KOPT-K1 (cell line): ENCODE data around the gene C13orf46.

Source experiments
- H3K27ac ChIP-seq: fragments of 200-600 bp; sonication (generic); 2 replicates; pipeline ENCODE4 v1.5.1; 2016; ENCODE audit warnings: antibody characterized with exemption, mild to moderate bottlenecking, low read depth, low read length; ENCODE audit not compliant: poor library complexity, severe bottlenecking
- H3K36me3 ChIP-seq: fragments of 200-600 bp; sonication (generic); 2 replicates; pipeline ENCODE4 v1.5.1; 2017; ENCODE audit warnings: antibody characterized with exemption, mild to moderate bottlenecking, low read length, moderate library complexity; ENCODE audit not compliant: insufficient read depth
- H3K9me3 ChIP-seq: fragments of 200-600 bp; sonication (generic); 2 replicates; pipeline ENCODE4 v1.5.1; 2017; ENCODE audit warnings: antibody characterized with exemption, low read length, mild to moderate bottlenecking; ENCODE audit not compliant: insufficient read depth, poor library complexity, severe bottlenecking

Gene C13orf46

DNA sequence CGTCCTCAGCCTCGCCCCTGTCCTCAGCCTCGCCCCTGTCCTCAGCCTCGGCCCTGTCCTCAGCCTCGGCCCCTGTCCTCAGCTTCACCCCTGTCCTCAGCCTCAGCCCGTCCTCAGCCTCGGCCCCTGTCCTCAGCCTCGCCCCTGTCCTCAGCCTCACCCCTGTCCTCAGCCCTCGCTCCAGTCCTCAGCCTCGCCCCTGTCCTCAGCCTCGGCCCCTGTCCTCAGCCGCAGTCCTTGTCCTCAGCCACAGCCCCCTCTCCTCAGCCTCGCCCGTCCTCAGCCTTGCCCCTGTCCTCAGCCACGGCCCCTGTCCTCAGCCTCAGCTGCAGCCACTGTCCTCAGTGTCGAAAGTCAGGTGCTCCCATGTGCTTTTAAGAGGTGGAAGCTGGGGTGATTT lies 10.5 kb downstream of the C13orf46 start:
- H3K27ac ChIP-seq, result no peak overlapping the region
- H3K9me3 ChIP-seq, result peaks cover 31% of the 10 kb centered on the region
- peaks cover 8% of the 10 kb centered on the region; the same call in 1 of the 2 replicates for H3K36me3 ChIP-seq

DNA sequence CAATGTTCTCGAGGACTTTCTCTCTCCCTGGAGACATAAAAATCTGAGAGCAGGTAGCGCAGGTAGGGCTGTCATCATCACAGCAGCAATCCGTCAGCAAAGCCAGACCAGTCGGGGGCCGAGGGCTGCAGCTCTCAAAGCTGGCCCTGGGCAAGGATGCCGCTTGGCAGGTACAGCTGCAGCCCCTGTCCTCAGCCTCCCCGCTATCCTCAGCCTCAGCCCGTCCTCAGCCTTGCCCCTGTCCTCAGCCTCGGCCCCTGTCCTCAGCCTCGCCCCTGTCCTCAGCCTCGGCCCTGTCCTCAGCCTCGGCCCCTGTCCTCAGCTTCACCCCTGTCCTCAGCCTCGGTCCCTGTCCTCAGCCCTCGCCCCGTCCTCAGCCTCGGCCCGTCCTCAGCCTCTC lies 10.9 kb downstream of the C13orf46 start:
- Histone ChIP-seq H3K9me3 (peaks cover 33% of the 10 kb centered on the region), H3K27ac (no peak overlapping the region), H3K36me3 (peaks cover 8% of the 10 kb centered on the region; the same call in 1 of the 2 replicates)

DNA sequence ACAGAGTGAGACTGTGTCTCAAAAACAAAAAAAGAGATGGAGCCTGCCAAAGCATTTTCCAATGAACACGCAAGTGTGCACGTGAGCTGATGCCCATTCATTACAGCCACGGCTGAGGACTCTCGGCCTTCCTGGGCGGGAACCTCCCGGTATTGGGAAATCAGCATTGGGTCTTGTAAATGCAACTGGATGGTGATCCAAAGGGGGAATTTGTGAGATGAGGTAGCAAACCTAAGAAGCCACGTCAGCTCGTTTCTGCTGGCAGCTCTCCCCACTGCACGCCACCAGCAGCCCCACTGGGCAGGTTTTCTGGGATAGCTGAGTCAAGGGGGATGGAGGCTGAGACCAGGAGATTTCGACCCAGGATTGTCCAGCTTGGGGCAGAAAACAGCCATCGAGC lies 11.5 kb downstream of the C13orf46 start:
- H3K27ac ChIP-seq, result no peak overlapping the region
- peaks cover 8% of the 10 kb centered on the region; the same call in 1 of the 2 replicates for H3K36me3 ChIP-seq
- H3K9me3 ChIP-seq, result peaks cover 33% of the 10 kb centered on the region

DNA sequence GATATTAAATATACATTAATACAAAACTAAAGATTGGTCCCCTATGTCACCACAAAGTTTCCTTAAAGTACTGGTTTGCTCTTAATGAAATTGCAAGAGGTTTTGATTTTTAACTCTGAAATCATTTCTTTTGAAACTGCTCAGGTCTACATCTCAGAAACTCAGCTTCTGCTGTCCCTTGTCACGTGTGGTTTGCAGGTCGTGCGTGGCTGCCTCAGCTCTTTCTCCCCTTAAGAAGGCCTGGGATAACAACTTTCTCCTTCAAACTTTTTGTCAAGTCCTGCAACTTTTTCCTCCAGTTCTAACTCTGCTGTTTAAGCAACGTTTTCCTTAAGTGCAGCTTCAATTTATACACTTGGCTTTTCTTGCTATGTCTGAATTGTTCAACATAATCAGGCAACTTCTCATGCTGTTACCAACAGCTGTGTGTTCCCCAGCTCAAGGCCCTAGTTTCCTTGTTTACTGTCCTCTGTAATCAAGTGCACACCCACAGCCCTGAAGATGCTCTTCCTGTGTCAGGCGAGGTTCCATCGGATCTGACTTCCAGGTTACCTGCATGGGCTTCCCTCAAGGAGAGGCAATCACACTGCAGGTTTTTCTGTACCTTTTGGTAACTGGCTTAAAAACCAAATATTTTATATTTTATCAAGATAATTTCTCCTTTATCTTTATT lies 13.5 kb downstream of the C13orf46 start:
- Histone ChIP-seq H3K9me3 (peaks cover 33% of the 10 kb centered on the region), H3K36me3 (no peaks in the 10 kb centered on the region), H3K27ac (no peak overlapping the region)

DNA sequence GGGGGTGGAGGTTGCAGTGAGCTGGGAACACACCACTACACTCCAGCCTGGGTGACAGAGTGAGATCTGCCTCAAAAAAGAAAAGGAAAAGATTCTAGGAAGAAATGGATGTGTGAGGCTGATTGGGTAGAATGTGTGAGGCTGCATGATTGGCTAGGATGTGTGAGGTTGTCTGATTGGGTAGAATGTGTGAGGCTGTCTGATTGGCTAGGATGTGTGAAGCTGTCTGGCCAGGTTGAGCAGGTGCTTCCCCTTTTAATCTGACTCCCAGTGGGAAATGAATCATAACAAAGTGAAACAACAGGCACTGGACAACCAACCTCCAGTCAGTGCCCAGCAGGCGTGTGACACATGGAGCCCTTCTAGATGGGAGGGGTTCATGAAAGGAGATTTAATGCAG lies 14.7 kb downstream of the C13orf46 start:
- Histone ChIP-seq H3K9me3 (peaks cover 33% of the 10 kb centered on the region), H3K36me3 (no peaks in the 10 kb centered on the region), H3K27ac (no peak overlapping the region)

DNA sequence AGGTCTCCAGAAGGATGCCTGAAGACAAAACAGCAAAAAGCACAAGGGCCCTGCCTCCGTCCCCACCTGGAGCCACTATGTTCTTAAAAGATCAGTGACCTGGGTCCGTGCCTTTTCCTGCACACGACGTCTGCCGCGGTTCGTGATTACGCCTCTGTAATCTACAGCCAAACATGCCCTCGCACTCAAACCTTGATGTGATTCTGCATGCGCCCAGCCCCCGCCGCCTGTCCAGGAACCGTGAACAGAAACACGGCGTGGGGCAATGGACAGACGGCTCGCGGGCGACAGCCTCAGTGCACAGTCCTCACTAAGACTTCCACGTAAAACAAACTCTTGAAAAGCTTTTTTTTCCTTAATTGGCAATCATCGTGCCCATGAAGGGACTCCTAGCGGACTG lies 15.5 kb downstream of the C13orf46 start:
- H3K27ac ChIP-seq, result no peak overlapping the region
- peaks cover 33% of the 10 kb centered on the region for H3K9me3 ChIP-seq

DNA sequence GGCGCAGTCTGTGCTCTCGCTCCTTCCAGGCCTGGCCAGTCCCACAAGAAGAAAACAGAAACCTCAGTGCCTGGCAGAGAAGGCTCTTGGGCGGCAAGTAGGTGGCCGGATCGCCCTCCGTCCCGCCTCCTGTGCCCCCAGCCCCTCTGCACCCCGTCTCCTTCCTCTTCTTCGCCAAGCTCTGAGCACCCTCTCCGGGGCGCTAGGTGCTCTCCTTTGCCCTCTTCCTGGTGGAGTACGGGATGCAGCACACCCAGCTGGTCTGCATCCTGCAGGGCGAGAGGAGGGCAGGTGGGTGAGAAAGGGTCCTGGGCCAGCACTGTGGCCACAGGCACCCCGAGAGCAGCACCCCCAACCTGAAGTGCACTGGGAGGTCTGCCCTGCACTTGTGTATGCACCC lies 17.3 kb downstream of the C13orf46 start:
- Histone ChIP-seq H3K9me3 (peaks cover 31% of the 10 kb centered on the region), H3K27ac (no peak overlapping the region), H3K36me3 (no peaks in the 10 kb centered on the region)

More for the DNA sequence above, 15.5 kb downstream of the C13orf46 start:
- H3K36me3 ChIP-seq, result no peaks in the 10 kb centered on the region

DNA sequence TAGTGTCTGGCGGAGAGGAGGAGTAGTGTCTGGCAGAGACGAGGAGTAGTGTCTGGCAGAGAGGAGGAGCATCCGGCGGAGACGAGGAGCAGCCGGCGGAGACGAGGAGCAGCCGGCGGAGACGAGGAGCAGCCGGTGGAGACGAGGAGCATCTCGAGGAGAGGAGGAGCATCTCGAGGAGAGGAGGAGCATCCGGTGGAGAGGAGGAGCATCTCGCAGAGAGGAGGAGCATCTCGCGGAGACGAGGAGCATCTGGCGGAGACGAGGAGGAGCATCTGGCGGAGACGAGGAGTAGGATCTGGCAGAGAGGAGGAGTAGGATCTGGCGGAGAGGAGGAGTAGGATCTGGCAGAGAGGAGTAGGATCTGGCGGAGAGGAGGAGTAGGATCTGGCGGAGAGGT lies 18.2 kb downstream of the C13orf46 start:
- Histone ChIP-seq H3K9me3 (peaks cover 25% of the 10 kb centered on the region), H3K27ac (no peak overlapping the region), H3K36me3 (no peaks in the 10 kb centered on the region)

DNA sequence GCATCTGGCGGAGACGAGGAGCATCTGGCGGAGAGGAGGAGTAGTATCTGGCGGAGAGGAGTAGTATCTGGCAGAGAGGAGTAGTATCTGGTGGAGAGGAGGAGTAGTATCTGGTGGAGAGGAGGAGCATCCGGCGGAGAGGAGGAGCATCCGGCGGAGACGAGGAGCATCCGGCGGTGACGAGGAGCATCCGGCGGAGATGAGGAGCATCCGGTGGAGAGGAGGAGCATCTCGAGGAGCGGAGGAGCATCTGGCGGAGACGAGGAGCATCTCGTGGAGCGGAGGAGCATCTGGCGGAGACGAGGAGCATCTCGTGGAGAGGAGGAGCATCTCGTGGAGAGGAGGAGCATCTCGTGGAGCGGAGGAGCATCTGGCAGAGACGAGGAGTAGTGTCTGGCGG lies 18.6 kb downstream of the C13orf46 start:
- Histone ChIP-seq H3K36me3 (no peaks in the 10 kb centered on the region), H3K27ac (no peak overlapping the region), H3K9me3 (peaks cover 20% of the 10 kb centered on the region)

DNA sequence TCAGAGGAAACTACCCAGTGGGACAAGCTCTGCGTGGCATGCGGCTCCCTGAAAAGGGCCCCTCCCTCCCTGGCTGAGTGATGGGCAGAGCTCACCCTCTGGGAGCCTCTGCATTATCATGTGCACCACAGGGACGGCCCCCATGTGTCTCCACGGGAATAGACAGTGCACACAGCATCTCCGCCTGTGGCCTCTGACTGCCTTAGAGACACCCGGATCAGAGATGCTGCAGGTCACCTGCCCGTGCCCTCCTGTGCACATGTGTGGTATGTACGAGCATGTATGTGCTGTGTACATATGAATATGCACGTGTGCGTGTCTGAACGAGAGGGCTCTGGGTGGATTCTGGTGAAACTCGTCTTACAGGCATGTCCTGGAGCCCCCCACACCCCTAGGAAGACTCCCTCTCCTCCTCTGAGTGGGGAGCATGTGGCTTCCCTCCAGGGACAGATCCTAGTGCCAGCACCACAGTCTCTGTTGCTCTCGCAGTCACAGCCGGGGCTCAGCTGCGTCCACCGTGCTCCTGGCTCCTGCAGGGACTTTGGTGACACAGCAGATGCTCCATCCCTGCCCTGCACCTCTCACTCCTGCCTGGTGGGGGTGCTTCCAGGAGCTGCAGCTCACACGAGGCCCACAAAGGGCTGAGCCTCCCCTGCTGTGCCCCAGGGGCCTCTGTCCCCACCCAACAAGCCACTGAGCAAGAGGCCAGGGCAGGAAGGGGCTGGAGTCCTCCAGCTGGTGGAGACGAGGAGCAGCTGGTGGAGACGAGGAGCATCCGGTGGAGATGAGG lies 19.6 kb downstream of the C13orf46 start:
- Histone ChIP-seq H3K9me3 (peaks cover 11% of the 10 kb centered on the region), H3K27ac (no peak overlapping the region), H3K36me3 (no peaks in the 10 kb centered on the region)

DNA sequence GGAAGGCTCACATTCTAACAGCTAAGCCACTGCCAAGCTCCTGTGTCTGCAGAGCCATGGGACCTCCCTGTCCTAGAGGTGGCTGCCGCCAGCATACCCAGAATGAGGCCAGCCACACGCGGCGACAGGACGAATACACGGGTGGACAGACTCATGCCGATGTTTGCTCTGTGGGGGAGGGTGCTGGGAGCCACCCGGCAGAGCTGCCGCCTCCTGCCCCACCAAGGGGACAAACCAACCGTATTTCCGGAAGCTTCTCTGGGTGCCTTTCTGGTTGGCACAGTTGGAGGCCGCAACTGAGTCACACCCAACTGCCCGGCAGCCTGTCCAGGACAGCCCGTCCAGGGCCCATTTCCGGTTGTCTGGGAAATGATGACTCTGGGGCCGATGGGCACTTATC lies 20.3 kb downstream of the C13orf46 start:
- Histone ChIP-seq H3K9me3 (peaks cover 4% of the 10 kb centered on the region), H3K36me3 (no peaks in the 10 kb centered on the region), H3K27ac (no peak overlapping the region)

DNA sequence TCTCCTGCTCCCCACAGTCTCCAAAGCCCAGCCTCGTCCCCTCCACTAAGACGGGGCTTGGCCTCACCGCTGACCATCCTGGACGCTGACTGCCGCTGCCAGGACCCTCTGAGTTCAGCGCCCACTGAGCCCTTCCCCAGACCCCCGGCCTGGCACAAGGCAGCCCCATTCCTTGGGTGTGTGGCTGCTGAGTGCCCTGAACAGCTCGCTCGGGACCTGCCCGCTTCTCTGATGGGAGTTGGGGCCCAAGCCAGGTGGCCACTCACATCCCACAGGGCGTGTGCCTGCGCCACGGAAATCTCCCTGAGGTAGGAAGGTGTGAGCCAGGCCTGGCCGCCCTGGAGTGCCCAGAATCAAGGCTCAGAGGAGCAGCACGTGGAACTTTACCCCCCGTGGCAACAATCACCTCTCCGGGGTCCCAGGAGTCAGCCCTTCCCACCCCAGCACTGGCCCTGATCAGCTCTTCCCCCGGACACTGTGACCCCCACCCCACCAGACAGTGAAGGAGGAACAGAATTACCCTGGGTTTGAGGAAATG lies 20.8 kb downstream of the C13orf46 start:
- Histone ChIP-seq H3K27ac (no peak overlapping the region), H3K36me3 (no peaks in the 10 kb centered on the region), H3K9me3 (no peaks in the 10 kb centered on the region)

DNA sequence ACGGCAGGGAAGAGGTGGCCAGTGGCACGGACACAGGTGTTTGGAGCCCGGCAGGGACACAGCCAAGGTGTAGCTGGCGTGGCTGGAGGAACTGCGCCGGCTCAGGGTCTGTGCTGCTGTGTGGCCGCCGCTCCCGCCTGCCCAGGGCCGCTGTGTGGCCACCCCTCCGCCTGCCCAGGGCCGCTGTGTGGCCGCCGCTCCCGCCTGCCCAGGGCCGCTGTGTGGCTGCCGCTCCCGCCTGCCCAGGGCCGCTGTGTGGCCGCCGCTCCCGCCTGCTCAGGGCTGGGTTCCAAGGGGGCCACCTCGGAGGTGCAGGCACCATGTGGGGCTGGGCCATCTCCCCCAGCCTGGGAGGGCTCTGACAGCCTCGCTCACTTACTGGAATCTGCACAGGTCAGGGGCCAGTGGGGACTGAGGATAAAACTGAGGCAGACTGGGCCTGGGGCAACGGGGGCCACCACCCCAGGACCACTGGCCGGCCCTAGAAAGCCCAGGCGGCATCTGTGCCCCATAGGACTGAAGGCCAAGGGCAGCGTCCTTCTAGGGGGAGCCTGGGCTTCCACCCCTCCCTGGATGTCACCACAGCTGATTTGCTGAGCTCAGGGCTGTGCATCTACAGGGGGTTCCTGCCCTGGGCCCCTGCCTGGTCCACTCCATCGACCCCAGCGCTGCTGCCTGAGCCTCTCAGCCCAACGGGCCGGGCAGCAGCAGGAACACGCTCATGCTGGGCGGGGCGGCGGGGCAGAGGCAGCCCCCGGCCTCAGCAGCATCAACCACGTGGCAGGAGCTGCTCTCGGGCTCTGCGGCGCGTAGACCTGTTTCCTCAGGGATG lies 21.5 kb downstream of the C13orf46 start:
- H3K27ac ChIP-seq, result no peak overlapping the region
- H3K9me3 ChIP-seq, result no peaks in the 10 kb centered on the region
- no peaks in the 10 kb centered on the region for H3K36me3 ChIP-seq

DNA sequence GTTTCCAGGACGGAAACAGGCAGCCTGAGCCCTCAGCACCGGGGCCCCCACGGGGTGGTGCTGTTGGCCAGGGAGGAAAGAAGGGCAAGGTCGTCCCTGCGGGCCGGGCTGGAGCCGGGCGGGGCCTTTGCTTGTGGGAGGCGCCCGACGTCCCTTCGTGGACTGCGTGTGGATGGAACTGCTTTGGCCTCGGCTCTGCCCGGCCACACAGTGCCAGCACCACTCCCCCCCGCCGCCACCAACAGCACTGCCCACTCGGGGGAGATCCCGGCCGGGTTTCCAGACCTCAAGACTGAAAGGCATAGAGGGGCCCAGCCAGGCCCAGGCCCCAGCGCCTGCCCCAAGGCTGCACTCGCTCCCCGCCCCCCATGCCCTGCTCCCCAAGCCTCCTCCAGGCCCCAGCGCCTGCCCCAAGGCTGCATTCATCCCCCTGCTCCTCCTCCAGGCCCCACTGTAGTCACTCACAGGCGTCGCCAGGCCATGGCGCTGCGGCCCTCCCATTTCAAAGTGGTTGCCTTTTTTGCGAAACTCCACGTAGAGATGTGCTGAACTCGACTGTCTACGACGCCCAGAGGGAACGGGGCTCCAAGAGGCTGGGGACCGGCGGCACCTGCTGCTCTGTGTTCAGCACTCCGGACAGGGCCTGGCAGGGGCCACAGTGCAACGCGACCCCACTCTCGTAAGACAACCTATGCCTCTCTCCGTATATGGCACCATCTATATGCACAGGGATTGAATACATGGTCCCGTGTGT lies 22.5 kb downstream of the C13orf46 start:
- no peaks in the 10 kb centered on the region for H3K9me3 ChIP-seq
- no peaks in the 10 kb centered on the region for H3K36me3 ChIP-seq
- no peak overlapping the region for H3K27ac ChIP-seq
